GM18520 (cell line): ENCODE results near the gene LCP2.

ENCODE experiments used
- ATAC-seq: cut with Tn5 transposase; IDR thresholded peaks from one replicate; pipeline ENCODE4 v1.9.1; 2021; ENCODE audit not compliant: unreplicated experiment

Gene LCP2

DNA sequence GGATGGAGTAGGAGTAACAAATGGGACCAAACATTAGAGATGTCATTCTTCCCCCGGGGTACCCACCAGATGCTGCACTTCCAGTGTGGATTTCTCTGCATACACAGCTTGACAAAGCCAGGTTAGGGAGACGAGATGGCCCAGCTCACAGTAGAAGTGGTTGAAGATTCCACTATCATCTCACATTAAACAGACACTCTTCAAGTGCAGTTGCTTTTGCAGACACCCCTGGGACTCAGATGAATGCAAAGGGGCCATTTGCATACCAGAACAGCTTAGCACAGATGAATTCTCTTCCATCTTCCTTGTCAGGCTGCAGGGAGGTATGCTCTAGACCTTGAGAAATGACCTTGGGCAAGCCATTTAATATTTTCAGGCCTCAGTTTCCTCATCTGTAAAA lies 77.4 kb downstream of the LCP2 start:
- no peak for ATAC-seq

- no peak for ATAC-seq
Measured at GRCh38 chr5:170219615-170220014, 78.0 kb downstream of the LCP2 start.

- no peak for ATAC-seq
Measured at GRCh38 chr5:170218726-170219125, 78.9 kb downstream of the LCP2 start.

- no peak for ATAC-seq
Measured at GRCh38 chr5:170217831-170218230, 79.7 kb downstream of the LCP2 start.

- ATAC-seq, result no peak
Measured at GRCh38 chr5:170216257-170216864, 81.2 kb downstream of the LCP2 start.

- ATAC-seq, result no peak
Measured at GRCh38 chr5:170211575-170212334, 85.8 kb downstream of the LCP2 start.

DNA sequence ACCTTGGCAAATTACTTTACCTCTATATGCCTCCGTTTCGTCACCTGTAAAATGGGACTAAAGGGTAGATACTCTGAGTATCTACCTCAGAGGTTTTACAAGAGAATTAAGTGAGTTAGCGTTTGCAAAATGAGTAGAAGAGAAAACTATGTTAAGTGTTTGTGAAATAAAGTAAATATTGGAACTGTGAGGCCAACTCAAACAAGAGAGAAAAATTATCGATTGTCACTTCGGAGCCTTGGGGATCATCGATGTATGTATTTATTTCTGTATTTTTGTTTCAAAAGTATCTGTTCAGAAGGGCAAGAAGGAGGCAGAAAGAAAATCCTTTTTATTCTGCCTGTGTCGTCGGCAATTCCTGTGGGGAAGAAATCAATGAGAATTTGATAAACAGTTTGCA lies 90.6 kb downstream of the LCP2 start:
- no peak for ATAC-seq

DNA sequence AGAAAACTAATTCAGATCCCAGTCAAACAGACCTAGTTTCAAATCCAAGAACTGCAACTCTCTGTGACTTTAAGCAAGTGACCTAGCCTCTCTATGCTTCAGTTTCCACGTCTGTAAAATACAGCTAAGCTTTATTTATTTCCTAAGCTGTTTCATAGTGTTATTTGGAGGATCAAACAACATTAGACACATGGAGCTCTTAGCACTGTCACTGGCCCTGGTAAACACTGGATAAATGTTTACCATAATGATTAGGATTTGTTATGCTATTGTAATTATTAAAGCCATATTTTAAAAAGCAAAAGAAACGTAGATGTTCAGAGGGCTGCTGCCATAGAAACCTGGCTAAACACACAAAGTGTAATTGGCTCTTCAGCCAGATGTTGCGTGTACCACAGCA lies 91.4 kb downstream of the LCP2 start:
- ATAC-seq, result no peak

- no peak for ATAC-seq
Measured at GRCh38 chr5:170204202-170204601, 93.4 kb downstream of the LCP2 start.

DNA sequence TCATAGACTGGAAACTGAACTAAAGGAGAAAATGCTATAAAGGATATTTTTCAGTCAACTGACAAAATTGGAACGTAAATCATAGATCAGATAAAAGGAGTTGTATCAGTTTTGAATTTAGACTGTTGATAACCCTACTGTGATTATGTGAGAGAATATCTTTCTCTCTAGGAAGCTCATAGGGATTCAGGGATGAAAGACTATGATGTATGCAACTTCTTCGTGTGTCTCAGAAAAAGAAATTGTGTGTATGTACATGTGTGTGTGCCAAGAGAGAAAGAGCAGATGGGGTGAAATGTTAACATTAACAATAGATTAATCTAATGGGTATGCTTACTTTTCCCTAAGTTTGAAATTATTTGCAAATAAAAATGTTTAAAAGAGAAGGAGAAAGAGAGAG lies 95.5 kb downstream of the LCP2 start:
- no peak for ATAC-seq

DNA sequence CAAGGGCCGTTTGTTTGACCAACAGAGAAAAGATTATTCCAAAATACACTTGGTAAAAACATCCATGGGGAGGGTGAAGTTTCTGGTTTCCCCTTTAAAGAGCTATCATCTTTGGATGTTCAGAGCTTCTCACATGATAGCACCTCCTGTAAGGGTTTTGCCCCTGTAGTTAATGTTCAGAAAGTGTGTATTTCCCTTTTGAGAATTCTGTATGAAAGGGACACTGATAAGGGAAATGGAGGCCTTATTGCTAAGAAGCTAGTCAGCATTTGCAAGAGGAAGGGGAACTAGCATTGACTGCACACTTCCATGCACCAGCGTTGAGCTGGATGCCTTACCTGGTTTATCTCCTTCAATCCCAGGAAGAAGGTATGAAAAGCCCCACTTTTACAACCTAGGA lies 96.3 kb downstream of the LCP2 start:
- no peak for ATAC-seq

DNA sequence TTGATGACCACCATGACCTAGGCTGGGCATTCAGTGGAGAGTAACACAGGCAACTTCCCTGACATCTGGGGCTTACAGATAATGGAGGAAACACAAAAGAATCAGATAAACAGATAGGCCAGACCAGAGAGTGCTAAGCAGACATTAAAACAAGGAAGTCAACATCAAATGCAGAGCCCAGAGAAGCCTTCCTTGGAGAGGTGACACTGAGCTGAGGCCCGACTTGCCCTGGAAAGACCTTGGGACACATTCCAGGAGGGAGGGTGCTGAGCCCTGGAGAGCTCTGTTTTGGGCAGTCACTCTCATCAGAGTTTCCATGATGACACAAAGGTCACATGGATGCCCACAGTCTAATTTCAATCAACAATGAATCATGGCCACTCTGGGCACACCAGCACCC lies 96.7 kb downstream of the LCP2 start:
- ATAC-seq, result no peak
